ENCODE measurements around the gene CABLES2.

Gene CABLES2

DNA sequence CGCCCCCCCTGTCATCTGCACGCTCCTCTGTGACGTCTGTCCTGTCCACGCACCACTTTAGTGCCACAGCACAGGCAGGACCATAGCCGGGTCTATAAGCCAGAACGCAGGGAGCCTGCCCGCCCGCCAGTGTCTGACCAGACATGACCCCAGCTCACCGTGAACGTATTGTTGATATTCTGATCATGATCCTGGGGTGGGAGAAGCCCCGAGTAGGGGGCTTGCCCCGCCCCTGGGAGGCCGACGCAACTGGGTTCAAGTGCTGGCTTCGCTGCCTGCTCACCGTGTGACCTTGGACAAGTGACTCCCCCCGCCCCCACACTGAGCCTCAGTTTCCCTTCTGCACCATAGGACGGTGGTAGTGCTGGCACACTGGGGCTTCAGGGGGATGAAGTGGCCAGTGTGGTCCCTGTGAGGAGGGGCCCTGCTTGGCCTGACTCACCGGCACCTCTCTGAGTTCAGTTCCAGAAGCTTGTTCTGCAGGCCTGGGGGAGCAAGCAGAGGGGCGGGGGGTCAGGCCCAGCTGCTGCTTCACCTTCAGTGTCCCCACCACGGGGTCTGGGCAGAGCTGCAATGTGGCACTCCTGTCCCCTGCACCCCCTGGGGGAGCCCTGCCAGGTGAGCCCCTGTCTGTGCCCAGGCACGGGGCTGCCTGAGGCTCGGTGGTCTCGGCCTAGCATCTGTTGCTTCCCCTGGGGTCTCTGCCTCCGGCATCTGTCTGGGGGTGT, 11.1 kb upstream of the CABLES2 start:
- no peak for DNase-seq

DNA sequence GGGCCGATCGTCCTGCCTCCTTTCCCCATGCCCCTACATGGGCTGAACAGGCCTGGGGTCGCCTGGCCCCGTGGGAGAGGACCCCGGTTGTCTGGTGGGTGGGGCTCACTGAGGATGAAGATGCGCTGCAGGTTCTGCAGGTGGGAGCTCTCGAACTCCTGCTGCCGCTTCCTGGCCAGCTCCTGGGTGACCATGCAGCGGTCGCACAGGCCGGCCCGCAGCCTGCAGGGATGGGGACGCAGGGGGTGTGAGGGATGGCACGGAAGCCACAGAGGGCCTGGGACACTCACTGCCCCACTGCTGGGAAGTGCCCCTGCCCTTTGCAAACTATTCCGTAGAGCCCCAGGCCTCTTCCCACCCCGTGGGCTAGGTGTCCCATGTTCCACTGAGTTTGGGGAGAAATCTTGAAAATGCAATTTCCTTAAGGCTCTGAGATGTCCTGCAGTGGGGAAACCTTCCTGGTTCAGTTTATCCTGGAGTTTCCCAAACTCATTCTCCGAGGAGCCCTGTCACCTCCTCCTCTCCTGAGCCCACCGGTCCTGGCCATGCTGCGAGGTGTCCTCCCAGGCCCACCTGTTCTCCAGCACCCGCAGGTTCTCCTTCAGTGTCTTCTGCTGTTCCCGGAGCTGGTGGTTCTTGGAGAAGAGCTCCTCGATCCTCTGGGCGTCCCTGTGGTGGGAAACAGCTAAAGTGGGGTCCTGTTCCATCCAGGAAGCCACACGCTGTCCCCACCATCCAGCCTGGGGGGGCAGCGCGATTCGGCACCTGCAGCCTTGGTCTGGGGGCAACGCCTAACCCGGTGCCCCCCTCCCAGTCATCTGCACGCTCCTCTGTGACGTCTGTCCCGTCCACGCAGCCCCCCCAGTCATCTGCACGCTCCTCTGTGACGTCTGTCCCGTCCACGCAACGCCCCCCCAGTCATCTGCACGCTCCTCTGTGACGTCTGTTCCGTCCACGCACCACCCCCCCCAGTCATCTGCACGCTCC, 9.9 kb upstream of the CABLES2 start:
- no peak for DNase-seq

DNA sequence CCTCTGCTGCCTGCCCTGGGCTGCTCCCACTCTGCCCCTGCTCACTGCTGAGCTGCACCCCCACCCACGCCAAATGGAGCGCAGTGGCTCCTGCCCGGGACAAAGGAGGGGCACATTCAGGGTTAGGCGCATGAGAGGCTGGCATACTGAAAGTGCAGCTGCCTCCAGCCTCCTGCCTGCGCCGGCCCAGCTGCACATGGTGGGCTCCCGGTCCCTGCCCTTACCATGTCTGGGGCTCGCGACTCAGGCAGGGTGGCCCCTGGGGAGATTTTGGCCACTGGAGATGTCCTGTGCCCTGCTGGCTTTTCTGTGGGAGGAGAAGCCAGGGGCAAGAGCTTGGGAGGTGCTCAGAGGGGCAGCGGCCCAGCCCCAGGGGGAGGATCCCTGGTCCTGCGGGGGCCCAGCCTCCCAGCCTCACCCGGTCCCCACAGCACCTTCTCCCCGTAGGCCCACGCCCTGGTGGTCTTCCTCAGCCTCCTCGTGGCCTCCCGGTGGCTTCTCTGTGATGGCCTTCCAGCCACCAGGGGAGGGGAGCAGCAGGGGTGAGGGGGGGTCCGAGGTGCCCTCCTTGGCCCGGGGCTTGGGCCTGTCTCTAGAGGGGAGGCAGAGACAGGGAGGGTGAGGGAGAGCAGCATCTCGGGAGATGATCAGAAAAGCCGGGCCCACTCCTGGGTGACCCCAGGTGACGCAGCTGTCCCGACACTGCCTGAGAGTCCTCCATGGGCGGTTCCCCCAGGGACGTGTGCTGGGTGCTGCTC, 8.4 kb upstream of the CABLES2 start:
- DNase-seq = no peak

DNA sequence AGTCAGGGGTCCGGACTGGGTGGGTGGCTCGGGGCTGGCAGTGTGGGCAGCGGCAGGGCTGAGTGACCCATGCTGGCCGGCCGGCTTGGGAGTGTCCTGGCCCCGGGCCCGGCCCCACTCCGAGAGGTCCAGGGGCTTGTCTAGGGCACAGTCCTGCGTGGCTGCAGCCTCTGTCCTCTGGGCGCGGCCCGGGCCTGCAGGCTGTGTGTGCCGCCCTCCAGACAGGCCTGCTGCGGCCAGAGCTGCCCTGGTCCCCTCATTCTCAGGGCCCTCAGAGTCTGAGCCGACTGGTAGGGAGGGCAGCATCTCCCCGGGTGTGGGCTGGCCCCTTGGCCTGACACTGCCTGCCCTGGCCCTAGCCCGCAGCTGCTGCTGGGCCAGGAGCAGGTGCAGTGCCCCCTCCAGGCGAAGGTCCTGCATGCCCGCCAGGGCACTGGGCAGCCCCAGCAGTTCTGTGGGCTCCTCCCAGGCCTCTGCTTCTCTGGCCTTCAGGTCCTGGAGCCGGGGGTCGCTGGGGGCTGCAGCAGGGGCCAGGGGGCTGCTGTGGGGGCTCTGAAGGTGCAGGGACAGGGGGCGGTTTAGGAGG, 6.9 kb upstream of the CABLES2 start:
- DNase-seq = peak; percentile 1 to 19

DNA sequence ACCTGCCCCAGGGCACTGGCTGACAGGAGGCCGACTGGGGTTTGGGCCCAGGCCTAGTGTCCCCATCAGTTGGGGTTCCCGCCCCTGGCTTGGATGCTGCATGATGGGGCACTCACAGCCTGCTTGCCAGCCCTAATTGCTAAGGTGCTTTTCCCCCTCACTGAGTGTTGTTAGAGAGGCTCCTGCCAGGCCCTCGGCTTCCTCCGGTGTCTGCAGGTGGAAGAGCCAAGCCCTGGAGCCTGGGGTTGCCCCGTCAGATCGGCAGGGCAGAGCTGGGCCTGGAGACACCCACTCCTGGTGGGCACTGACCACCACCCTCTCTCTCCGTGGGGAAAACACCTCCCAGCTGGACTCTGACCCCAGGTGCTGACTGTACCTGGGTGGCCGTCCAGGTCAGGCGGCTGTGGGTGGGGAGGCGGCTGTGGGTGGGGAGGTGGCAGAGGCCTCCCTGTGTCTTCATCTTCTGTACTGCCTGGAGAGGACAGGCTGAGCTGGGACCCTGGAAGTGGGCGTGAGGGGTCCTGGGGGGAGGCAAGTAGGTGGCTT, 6.0 kb upstream of the CABLES2 start:
- no peak for DNase-seq

DNA sequence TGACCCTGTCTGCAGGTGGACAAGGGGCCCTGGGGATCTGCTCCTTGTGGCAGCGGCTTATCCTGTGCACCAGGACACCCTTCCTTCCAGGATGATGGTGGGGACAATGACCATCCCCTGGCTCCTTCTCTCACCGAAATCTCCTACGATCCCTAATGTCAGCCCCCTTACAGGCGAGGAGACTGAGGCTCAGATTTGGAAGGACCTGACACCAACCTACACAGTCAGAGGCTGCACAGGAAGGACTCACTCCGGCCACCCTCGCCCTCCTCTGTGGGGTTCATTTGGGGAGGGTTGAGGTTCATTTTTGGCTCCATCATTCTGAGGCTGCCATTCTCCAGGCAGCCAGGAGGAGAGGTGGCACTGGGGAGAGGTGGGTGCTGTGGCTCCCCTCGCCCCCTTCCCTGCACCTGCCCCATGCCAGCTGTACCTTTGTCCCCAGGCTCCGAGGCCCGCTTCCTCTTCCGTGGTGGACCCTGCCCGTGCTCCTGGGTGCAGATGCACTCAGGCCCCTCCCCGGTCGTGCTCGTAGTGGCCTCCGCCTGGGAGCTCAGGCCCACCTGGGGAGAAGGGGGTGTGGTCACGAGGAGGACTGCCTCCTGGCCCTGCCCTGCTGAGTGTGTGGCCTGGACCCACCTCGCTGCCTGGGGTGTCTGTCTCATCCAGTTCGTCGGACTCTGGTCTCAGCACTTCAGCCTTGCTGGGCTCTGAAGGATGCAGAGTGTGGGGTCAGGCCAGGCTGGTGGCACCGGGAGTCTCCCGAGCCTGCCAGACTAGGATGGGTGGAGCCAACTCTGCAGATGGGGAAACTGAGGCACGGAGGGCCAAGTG, 5.3 kb upstream of the CABLES2 start:
- no peak for DNase-seq

DNA sequence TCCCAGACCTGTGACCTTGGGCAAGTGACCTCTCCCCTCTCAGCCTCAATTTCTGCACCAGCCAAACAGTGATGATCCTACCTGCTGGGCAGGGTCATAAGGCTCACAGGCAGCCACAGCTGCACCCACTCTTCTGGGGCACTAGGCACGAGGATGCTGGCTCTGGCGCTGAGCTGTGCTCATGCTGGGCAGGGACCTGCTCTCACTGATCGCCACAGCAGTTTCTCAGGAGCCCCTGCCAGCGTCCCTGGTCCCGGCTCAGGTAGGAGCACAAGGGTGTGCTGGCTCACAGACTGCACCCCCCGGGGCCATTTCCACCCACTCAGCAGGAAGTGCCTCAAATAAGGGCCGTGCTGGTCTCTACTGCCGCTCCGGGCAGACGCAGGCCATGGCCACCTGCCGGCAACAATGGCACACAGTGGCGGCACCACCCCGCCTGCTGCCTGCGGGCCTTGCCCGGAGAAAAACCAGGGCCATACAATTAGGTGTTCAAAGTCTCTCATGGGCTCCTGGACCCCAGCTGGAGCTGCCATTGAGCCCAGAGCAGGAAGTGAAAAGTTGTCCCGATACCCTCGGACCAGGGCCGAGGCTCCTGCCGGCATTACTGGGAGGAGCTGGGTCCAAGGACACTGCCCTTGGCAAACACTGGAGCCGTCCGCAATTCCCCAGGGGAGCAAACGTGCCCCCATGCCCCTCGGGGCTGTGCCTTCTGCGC, 4.6 kb upstream of the CABLES2 start:
- no peak for DNase-seq

DNA sequence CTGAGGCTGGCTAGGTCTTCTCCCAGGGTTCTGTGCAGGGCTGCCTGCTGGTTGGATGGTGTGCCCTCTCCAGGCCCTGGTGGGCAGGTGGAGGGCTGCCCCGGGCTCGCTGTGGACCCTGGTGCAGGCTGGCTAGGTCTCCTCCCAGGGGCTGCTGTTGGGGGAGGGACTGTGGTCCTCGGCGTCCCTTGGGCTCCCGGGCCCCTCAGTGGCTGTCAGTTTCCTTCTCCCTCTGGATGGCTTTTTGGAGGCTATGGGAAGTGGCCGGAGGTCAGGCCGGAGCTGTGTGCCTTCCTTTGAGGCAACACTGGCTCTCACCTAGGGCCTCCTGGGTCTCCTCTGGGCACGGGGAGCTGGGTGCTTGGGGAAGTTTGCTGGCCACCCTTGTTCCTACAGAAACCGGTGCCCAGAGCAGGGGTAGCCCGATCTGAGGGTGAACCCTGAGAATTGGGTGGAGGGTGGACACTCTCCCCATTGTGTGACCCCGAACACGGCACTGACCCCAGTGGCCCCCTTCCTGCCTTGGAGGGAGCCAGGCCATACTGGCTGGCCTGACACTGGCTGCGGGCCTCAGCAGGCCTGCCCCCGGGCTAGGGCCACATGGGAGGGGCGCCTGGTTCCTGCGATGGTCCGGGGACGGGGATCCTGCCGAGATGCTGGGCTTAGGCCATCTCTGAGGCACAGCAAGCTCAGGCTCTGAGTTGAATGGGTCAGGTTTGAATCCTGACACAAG, 3.8 kb upstream of the CABLES2 start:
- no peak for DNase-seq

DNA sequence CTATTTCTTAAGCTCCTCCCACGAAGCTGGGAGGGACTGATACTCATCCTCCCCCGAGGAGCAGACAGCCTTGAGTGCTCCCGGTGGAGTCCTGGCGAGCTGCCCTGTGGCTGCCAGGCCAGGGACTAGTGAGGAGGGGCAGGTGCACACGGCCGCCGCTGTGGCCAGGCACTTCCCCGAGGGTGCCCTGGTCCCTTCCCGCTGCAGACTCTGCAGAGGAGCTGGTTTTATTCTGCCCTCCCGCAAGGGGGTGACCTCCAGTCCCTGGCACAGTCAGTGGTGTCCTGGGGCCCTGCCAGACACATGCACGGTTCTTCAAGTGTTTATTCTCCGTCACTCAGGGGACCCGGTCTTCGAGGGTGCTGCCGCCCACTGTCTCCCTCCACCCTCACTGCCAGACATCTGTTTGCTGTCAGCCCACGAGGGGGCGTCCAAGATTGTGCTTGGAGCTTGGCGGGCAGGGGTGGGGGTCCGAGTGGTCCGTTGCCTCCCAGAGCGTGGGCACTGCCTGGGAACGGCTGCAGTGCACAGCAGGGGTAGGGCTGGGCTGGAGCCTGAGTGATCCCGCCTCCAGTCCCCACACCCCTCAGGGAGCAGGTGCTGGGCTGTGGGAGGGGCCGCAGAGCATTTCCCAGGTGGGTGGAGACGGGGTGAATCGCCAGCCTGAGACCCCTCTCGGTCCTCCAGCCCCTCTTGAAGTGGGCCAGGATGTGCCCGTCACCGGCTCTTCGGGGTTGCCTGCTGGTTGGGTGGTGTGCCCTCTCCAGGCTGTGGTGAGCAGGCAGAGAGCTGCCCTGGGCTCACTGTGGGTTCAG, 3.1 kb upstream of the CABLES2 start:
- peak; percentile 20 to 28 for DNase-seq

DNA sequence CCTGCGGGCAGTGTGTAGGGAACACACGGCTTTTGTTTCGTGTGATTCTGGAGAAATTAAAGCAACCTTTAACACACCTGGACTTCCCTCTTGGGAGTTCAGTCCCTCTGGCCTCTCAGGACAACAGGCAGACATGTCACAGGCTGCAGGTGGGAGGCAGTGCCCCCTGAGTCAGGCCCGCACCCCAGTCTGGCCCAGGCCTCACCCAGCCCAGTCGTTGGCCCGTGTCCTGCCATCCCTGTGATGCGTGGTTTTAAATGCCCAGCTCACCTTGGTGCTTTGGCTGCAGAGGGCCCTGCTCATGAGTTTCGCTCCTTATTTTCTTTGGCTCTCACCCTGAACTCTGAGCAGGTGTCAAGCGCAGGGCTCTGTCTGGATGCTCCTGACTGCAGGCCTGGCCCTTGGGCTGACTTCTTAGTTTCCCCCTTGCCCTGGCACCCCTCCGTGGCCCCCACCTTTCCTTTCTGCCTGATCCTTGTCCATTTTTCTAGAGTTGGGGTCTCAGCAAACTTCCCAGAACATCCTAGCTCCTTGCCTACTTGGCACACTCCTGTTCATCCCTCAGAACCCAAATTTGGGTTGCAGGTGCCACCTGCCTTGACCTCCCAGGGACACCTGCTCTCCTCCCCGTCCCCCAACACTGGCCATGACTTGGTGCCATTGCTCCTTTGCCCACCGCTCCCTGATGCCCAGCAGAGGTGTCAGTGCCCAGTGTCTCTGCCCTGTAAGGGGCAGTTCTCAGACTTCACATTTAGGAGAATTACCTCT, 2.2 kb upstream of the CABLES2 start:
- DNase-seq = no peak

DNA sequence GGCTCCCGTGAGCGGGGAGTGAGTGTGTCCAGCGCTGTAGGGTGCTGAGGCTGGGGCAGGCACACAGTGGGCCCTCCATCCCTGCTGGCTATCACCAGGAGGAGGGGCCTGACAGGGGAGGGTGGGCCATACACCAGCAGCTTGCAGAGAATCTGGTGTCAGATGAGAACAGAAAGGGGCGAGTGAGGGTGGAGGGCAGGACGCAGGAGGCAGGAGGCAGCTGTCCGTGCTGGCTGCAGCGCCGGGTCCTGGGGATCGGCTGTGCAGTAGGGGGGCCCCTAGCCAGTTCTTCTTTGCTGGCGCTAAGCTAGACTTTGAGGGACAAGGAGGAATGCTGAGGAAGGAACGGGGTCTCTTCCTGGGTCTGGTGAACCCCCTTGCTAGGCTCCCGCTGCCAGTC, 1.6 kb upstream of the CABLES2 start:
- no peak for DNase-seq

DNA sequence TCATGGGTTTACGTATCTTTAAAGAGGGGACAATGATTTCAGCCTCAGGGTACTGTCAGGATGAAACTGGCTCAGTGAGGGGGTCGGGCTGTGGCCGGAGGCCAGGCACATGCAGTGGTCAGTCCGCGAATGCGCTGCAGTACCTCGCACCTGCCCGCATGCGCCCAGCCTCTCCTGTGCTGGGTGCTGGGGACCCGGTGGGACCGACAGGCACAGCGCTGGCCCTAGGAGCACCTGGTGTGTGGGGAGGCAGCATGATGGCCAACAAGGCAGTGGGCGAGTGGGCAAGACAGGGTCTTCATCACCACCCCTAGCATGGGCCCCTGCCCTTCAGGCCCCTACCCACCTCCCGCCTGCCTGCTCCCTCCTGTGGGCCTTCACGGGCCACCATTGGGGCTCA, 970 bp upstream of the CABLES2 start:
- no peak for DNase-seq

DNA sequence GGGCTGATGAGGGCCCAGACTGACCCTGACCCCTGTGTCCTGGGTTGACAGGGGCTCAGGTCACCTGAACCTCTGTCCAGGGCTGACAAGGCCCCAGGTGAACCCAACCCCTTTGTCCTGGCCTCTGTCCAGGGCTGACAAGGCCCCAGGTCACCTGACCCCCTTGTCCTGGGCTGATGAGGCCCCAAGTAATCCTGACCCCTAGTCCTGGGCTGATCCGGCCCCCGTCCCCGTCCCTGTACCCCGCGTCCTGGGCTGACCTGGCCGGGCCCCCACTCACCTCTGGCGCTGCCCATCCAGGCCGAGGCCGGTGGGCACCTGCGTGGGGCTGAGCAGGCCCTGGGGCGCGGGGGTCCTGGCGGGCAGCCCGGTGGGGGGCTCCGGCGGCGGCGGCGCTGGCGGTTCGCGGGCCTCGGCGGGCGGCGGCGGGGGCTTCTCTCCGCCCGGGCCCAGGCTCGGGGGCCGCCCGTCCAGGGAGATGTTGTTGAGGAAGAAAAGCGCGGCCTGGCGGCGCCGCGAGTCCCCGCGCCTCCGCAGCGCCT, 379 bp downstream of the CABLES2 start:
- DNase-seq = no peak

DNA sequence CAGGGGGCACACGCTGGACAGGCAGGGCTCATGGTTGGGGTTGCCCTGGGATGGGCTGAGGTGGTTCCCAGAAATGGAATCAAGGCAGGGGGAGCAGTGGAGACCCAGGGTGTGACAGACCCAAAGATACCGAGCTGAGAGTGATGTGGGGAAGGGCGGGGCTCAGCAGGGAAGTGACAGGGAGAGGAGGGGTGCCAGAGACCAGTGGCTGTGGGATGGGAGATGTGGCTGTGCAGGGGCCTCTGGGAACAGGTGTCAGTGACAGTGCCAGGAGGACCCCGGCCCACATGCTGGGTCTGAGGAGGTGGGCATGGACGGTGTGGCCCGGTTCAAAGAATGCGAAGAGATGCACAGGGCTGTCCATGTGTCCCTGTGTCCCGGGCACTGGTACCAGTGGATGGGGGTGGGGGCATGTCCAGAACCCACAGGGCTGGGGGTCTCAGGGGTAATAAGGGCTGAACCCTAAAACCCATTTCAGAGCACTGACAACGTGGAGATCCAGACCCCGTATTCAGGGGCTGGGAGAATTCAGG, 1.0 kb downstream of the CABLES2 start:
- DNase-seq = no peak

DNA sequence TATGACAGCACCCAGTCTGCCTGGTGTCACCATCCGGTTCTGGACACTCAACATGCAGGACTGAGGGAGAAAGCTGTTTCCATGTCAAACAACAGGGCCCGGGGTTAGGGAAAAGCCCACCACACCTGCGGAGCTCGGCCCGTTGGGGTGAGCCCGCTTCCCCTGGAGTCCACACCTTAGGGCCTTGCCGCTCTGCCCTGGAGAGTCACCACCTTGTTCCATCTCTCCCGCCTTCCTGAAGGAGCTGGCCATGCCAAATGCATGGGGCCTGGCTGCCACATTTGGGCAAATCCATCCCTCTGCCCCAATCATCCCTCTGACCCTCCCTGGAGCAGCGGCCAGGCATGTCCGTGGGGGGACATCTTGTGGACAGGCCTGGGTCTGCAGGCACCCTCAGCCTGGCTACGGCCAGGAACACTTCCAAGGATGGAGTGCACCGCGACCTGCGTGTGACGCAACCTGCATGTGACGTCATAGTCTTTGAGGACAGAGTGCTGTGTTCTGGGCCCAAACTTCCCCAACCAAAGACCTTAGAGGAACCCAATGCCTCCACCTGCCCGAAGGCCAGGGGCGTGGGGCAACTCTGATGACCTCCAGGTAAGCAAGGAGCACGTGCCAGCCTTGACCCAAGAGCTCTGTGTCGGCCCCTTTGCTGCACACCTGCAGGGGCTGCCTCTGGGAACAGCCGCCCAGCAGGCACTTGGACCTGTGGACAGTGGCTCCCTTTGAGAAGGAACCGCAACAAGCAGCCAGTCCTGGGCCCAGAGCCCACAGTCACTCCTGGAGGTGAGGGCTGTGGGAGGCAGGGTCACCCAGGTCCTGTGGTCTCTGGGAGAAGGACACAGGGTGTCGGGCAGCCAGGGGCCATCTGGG, 1.7 kb downstream of the CABLES2 start:
- DNase-seq = peak in 1 of 2 experiments; percentile 8

DNA sequence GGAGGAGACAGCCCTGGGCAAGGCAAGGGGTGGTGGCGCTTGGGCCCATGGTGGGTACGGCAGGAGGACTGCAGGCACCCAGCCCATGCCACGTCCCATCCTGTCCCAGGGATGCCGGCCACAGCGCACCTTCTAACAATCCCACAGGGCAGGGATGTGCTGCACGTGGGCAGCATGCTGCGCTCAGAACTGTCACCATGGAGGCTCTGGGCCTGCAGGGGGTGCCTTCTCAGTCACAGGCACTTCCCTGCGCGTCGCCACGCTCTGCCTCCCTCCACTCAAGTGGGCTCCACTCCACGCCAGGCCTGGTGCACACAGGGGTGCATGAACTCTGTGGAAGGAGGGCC, 2.4 kb downstream of the CABLES2 start:
- no peak for DNase-seq

DNA sequence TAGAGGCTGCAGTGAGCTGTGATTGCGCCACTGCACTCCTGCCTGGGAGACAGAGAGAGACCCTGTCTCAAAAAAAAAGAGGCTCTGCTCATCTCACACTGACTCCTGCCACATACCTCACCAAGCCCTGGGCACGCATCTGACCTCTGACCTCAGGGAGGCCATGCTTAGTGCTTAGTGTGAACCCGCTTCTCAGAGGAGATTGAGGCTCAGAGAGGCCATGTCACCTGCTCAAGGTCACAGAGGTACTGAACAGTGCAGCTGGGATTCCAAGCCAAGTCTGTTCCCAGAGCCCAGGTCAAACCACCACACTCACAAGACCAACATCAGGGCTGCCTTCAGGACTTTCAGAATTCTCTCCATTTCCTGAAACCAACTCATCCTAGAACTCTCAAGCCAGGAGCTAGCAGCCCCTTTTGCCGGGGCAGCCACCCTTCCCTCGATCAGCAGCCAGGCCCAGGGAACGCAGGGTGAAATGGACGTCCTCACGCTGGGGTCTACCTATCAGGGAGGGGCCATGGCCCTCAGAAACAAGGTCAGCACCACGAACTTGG, 2.9 kb downstream of the CABLES2 start:
- DNase-seq = no peak

Measured in AML-193 (cell line).